Astrocyte (in vitro differentiated cells and primary cell): ENCODE measurements around the gene ACOX3. TPM values are rescaled to one million over a fixed set of nuclear protein-coding genes. Genes with fewer than 3 reads are reported as not detected.

Experiments used
- DNase-seq: peaks from one replicate; pipeline ENCODE4 v3.0.0-alpha.2; 2010; ENCODE audit warnings: low read depth
- FAIRE-seq: peaks from 2 replicates; lab custom pipeline; 2011; peaks lifted over from hg19 to GRCh38; lab: Jason Lieb, UNC
- H2AFZ ChIP-seq: 2 replicates; pipeline ENCODE4 v1.6.0; 2012; ENCODE audit warnings: low read depth, low read length, inconsistent platforms
- H3K27ac ChIP-seq: 2 replicates; pipeline ENCODE4 v1.5.1; 2011; ENCODE audit warnings: low read depth, low read length, inconsistent platforms
- H3K27me3 ChIP-seq: 2 replicates; pipeline ENCODE4 v1.6.0; 2011; ENCODE audit warnings: low read length, inconsistent platforms; ENCODE audit not compliant: insufficient read depth
- H3K36me3 ChIP-seq: 2 replicates; pipeline ENCODE4 v1.5.1; 2011; ENCODE audit warnings: low read length, inconsistent platforms; ENCODE audit not compliant: insufficient read depth
- H3K4me1 ChIP-seq: 2 replicates; pipeline ENCODE4 v1.5.1; 2011; ENCODE audit warnings: low read length, inconsistent platforms; ENCODE audit not compliant: insufficient read depth
- H3K4me2 ChIP-seq: 2 replicates; pipeline ENCODE4 v1.6.0; 2012; ENCODE audit warnings: low read length, inconsistent platforms
- H3K4me3 ChIP-seq: 2 replicates; pipeline ENCODE4 v1.5.1; 2011; ENCODE audit warnings: low read depth, mild to moderate bottlenecking, low read length, inconsistent platforms; ENCODE audit not compliant: insufficient read depth
- H3K79me2 ChIP-seq: 2 replicates; pipeline ENCODE4 v1.6.0; 2012; ENCODE audit warnings: mild to moderate bottlenecking, low read length, inconsistent platforms; ENCODE audit not compliant: insufficient read depth
- H3K9ac ChIP-seq: 2 replicates; pipeline ENCODE4 v1.6.0; 2012; ENCODE audit warnings: mild to moderate bottlenecking, low read length, inconsistent platforms
- H3K9me3 ChIP-seq: 2 replicates; pipeline ENCODE4 v1.5.1; 2012; ENCODE audit warnings: low read depth, mild to moderate bottlenecking, low read length, inconsistent platforms; ENCODE audit not compliant: insufficient read depth
- H4K20me1 ChIP-seq: 2 replicates; pipeline ENCODE4 v1.6.0; 2012; ENCODE audit warnings: low read length, inconsistent platforms; ENCODE audit not compliant: insufficient read depth
- H3K27ac Mint-ChIP-seq: one replicate; pipeline ENCODE4 v1.8.0; 2021; ENCODE audit warnings: mild to moderate bottlenecking, mixed read lengths; ENCODE audit not compliant: unreplicated experiment
- H3K27me3 Mint-ChIP-seq: one replicate; pipeline ENCODE4 v1.8.0; 2021; ENCODE audit warnings: low read depth, mixed read lengths; ENCODE audit not compliant: unreplicated experiment
- H3K36me3 Mint-ChIP-seq: one replicate; pipeline ENCODE4 v1.8.0; 2021; ENCODE audit warnings: low read depth, mixed read lengths; ENCODE audit not compliant: unreplicated experiment
- H3K4me1 Mint-ChIP-seq: one replicate; pipeline ENCODE4 v1.8.0; 2021; ENCODE audit warnings: low read depth, mixed read lengths; ENCODE audit not compliant: unreplicated experiment
- H3K4me3 Mint-ChIP-seq: one replicate; pipeline ENCODE4 v1.8.0; 2021; ENCODE audit warnings: mild to moderate bottlenecking, moderate library complexity, mixed read lengths; ENCODE audit not compliant: unreplicated experiment
- H3K9me3 Mint-ChIP-seq: one replicate; pipeline ENCODE4 v1.8.0; 2021; ENCODE audit warnings: mild to moderate bottlenecking, mixed read lengths; ENCODE audit not compliant: unreplicated experiment
- EZH2 ChIP-seq: IDR thresholded peaks from 2 replicates; pipeline ENCODE4 v1.6.1; 2012; ENCODE audit warnings: mild to moderate bottlenecking, low read length, inconsistent platforms; ENCODE audit not compliant: insufficient read depth
- total RNA-seq: library from RNA; stranded (reverse); gene quantifications from 2 replicates; pipeline ENCODE4 v1.2.1, GENCODE V29; 2021
- TF ChIP-seq, protein P1 (sequence below): IDR thresholded peaks from 2 replicates; pipeline ENCODE4 v1.5.1; 2011; ENCODE audit warnings: low read depth, mild to moderate bottlenecking, inconsistent platforms, low read length, moderate library complexity; ENCODE audit not compliant: insufficient read depth

ACOX3 gene
- total RNA-seq, 1 donor from 2014 or later = 45.6 TPM

DNA sequence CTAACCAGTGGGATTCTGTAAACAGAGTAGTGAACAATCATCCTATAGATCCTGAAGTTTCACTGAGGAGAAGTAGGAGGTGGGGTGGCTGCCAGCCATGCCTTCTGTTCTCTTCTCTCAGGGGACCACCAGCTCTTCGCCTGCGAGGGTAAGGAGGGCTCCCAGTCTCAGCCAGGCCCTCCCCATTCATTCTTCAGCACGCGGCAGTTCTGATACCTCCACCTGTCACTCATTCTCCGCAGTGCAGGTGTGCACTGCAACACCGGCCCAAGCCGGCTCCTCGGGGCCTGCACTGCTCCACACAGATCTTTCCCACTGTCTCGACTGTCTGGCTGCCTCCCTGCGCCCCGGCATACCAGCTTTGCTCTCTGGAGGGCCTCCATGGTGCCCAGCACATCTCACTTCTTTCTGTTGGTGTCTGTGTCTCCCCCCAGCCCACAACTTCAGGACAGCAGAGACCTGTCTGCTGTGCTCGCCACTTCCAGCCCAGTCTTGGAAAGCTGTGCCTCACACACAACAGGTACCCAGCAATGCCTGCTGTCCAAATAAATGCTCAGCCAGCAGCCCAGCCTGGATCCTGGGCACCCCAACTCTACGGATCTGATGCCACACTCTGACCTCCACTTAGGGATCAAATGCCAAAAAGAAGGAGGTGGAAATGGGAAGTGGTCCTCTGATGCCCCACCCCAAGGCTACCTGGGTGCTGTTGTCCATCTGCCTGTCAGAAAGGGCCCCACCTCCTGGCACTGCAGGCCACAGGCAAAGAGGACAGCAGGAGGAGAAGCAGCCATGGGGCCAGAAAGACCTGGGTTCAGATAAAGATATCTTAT lies 29.0 kb downstream of the ACOX3 start:
- H3K27ac ChIP-seq = no peak overlapping the region

GRCh38 chr4:8410641-8411271 lies 29.8 kb downstream of the ACOX3 start:
- no peaks in the 10 kb centered on the region for H3K27me3 Mint-ChIP-seq
- no peak overlapping the region for H3K4me2 ChIP-seq
- FAIRE-seq (no peak), DNase-seq (no peak)
- no peaks in the 10 kb centered on the region for H3K9me3 Mint-ChIP-seq
- H3K9me3 ChIP-seq = no peaks in the 10 kb centered on the region
- H3K4me1 Mint-ChIP-seq = peaks cover 9% of the 10 kb centered on the region
- H3K27ac Mint-ChIP-seq = no peak overlapping the region
- H3K4me3 Mint-ChIP-seq = no peak overlapping the region
- TF ChIP-seq, protein P1, sequence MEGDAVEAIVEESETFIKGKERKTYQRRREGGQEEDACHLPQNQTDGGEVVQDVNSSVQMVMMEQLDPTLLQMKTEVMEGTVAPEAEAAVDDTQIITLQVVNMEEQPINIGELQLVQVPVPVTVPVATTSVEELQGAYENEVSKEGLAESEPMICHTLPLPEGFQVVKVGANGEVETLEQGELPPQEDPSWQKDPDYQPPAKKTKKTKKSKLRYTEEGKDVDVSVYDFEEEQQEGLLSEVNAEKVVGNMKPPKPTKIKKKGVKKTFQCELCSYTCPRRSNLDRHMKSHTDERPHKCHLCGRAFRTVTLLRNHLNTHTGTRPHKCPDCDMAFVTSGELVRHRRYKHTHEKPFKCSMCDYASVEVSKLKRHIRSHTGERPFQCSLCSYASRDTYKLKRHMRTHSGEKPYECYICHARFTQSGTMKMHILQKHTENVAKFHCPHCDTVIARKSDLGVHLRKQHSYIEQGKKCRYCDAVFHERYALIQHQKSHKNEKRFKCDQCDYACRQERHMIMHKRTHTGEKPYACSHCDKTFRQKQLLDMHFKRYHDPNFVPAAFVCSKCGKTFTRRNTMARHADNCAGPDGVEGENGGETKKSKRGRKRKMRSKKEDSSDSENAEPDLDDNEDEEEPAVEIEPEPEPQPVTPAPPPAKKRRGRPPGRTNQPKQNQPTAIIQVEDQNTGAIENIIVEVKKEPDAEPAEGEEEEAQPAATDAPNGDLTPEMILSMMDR = peak; percentile 21
- no peak for TF ChIP-seq EZH2
- H3K9ac ChIP-seq = no peak overlapping the region
- H3K79me2 ChIP-seq = no peaks in the 10 kb centered on the region
- no peaks in the 10 kb centered on the region for H3K4me1 ChIP-seq
- H2AFZ ChIP-seq = no peak overlapping the region
- no peaks in the 10 kb centered on the region for H3K27me3 ChIP-seq
- H3K27ac ChIP-seq = no peak overlapping the region
- peaks cover 12% of the 10 kb centered on the region for H3K36me3 ChIP-seq
- peaks cover 48% of the 10 kb centered on the region for H4K20me1 ChIP-seq
- H3K36me3 Mint-ChIP-seq = peaks cover 51% of the 10 kb centered on the region
- H3K4me3 ChIP-seq = no peak overlapping the region

More for the DNA sequence above, 29.0 kb downstream of the ACOX3 start:
- TF ChIP-seq, protein P1 = no peak
- no peak for TF ChIP-seq EZH2
- Histone ChIP-seq H3K36me3 (peaks cover 13% of the 10 kb centered on the region), H3K4me1 (no peaks in the 10 kb centered on the region), H2AFZ (no peak overlapping the region), H3K27me3 (no peaks in the 10 kb centered on the region), H3K4me2 (no peak overlapping the region), H4K20me1 (peaks cover 56% of the 10 kb centered on the region), H3K4me3 (no peak overlapping the region), H3K9me3 (no peaks in the 10 kb centered on the region), H3K9ac (no peak overlapping the region), H3K79me2 (no peaks in the 10 kb centered on the region)
- Mint-ChIP-seq H3K4me1 (peaks cover 9% of the 10 kb centered on the region), H3K36me3 (peaks cover 50% of the 10 kb centered on the region), H3K4me3 (no peak overlapping the region), H3K9me3 (no peaks in the 10 kb centered on the region), H3K27ac (no peak overlapping the region), H3K27me3 (no peaks in the 10 kb centered on the region)
- no peak for FAIRE-seq
- no peak for DNase-seq
